ENCODE results near the gene BTBD17.

Gene BTBD17

DNA sequence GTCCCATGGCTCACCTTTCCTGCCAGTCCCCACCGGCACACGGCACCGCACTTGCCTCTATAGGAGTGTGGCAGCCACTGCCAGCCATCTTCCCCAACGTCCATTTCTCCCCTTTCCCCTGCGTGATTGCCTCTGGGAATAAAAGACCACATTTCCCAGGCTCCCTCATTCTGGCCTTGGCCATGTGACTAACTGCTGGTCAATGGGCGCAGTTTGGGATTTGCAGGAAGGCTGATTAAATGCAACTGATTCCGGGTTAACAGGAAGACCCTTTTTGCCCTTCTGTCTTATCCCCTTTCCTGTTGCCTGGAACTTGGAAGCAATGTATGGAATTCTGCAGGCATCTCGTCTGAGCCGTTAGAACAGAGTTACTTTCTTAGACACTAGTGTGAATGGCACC, 3.0 kb downstream of the BTBD17 start:
- DNase-seq (ENCODE audit: low read depth): no peak

DNA sequence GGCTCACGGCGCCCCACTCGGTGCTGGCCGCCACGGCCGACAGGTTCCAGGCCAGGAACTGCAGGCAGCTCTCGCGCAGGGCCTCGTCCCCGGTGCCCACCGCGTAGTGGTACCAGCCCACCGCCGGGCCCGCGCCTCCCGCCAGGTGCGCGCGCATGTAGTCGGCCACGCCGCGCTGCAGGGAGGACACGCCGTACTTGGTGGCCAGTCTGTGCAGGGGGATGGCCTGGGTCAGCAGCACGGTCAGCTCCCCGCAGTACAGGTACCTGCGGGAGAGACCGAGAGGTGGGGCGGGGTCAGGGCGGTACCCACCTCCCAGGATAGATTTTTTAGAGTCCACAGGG, 4.2 kb downstream of the BTBD17 start:
- no peak for DNase-seq (ENCODE audit: low read depth)

DNA sequence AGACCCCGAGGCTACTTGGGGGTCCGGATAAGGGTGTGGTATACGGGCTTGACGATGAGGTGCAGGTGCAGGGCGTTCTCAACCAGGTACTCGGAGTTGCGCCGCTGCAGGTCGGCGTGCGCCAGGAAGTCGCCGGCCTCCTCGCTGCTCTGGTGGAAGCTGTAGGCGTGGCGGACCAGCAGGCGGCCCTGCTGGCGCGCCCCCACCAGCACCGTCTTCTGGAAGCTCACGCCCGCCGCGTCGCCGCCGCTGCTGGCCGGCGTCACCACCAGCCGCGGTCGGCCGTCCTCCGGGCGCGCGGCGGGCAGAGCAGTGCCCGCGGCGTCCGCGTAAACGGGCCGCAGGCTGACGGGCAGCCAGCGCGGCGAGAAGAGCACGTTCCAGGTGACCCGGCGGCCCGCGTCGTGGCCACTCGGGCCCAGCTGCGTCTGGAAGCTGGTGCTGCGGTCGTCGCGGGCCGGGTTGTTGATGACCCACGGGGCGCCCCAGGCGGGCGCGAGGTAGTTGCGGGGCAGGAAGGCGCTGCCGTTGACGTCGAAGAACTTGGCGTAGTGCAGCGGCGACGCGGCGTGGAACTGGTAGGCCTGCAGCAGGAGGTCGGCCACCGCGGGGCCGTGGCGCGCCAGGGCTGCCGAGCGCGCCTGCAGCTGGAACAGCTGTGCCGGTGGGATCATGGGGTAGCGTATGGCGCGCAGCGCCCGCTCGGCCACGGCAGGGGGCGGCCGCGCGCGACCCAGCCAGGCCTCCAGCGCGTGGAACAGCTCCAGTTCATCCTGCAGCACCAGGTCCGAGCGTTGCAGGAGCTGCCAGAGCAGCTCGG, 4.8 kb downstream of the BTBD17 start:
- DNase-seq (ENCODE audit: low read depth): no peak

DNA sequence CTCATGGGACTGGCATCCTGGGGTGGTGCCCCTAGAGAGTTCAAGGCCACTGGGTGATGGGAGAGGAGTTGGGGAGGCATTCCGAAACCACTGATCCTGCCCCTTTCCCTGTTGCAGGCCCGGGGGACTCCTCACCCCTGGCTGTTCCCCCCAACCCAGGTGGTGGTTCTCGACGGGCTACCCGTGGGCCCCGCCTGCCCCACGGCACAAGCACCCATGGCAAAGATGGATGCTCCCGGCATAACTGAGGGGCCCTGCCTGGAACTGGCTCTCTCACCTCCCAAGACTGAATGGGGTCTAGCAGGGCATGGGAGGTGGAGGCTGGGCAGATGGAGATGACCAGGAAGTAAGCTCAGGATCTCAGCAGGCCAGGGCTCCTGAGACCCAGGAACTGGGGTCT, 6.6 kb downstream of the BTBD17 start:
- no peak for DNase-seq (ENCODE audit: low read depth)

DNA sequence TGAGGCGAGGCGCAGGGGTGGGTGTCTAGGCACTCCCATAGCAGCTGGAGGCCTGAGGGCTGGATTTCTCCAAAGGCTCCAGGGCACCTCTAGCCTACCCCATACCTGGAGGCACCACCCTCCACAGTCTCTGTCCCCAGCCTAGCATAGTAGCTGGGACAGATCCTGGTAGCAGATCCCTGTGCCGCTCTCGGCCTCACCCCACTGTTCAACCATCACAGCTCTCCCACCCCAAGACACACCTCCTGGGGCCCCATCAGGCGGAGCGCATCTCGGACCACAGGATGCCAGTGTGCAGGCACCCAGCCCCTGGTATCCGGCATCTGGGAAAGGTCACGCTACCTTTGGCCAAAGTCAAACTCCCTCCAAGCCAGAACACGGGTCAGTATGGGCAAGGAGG, 7.1 kb downstream of the BTBD17 start:
- no peak for DNase-seq (ENCODE audit: low read depth)

DNA sequence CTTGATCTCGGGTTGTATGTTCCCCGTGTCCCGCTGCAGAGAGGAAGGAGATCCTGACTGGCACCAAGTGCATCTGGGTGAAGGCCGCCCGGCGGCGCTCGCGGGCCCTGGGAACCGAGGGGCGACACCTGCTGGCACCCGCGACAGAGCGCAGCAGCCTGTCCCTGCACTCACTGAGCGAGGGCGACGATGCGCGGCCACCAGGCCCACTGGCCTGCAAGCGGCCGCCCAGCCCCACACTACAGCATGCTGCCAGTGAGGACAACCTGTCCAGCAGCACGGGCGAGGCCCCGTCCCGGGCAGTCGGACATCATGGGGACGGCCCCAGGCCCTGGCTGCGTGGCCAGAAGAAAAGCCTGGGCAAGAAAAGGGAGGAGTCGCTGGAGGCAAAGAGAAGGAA, 7.5 kb downstream of the BTBD17 start:
- DNase-seq (ENCODE audit: low read depth): peak; percentile 12

DNA sequence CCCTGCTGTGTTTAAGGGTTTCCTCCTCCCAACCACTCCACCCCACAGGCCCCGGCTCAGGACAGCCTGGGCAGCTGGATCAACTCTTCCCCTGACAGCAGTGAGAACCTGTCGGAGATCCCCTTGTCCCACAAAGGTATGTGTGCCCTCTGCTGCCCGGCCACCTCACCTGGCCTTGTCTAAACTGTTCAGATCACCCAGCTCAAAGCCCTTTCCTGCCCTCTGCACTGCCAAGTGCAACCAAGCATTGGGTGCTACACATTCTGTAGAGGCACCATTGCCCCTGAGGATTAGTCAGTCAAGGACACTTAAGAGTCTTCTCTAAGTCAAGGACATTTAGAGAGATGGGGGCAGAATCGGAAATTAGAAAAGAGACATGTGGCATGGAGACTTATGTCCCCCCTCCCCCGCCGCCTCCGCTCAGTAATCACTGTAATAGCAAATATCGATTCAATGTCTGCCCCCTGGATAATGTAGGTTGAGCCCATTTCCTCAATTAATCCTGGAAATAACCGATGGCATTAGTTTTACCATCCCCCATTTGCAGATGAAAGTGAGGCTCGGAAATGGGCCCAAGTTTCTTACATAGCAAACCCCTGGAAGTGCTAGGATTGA, 8.1 kb downstream of the BTBD17 start:
- DNase-seq (ENCODE audit: low read depth): no peak

DNA sequence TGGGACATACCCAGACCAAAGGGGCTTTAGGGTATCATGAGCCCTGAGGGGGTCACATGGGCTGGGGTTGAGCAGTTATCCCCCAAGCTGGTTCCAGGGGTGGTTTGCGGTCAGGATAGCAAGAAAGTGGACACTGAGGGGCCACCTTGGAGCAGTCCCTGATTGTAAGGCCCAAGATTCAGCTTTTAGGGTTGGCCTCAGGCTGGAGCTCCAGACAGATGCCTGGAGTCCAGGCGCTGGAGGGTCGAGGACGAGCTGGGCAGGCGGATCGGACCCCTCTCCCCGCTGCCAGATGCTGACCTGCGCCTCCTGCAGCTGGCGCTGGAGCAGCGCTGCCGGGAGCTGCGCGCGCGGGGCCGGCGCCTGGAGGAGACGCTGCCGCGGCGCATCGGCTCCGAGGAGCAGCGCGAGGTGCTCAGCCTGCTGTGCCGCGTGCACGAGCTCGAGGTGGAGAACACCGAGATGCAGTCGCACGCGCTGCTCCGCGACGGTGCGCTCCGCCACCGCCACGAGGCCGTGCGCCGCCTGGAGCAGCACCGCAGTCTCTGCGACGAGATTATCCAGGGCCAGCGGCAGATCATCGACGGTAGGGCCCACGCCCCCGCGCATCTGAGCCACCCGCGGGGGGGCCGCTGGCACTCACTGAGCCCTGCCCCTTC, 10.0 kb downstream of the BTBD17 start:
- DNase-seq (ENCODE audit: low read depth): no peak

DNA sequence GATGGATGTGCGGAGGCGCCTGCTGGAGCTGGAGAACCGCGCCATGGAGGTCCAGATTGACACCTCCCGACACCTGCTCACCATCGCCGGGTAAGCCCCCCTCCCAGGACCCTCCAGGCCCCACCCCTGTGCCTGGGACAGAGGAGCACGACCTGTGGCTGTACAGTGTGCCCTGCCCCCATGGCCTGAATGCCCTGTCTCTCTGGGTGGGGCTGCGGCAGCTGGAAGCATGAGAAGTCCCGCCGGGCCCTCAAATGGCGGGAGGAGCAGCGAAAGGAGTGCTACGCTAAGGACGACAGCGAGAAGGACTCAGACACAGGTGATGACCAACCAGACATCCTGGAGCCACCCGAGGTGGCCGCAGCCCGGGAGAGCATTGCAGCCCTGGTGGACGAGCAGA, 11.2 kb downstream of the BTBD17 start:
- DNase-seq (ENCODE audit: low read depth): no peak

DNA sequence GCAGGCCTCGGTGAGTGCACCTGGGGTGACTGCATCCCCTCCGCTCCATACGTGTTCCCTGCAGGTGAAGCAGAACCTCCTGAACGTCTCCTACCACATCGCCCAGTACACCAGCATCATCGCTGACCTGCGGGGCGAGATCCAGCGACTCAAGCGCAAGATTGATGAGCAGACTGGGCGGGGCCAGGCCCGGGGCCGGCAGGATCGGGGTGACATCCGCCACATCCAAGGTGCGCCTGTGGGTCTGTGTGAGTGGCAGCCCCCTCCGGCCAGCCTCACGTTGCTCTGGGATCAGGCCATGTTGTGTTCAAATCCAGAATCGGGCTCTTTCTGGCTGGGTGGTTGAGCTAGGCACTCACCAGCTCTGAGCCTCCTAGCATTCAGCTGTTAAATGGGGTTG, 12.5 kb downstream of the BTBD17 start:
- no peak for DNase-seq (ENCODE audit: low read depth)

DNA sequence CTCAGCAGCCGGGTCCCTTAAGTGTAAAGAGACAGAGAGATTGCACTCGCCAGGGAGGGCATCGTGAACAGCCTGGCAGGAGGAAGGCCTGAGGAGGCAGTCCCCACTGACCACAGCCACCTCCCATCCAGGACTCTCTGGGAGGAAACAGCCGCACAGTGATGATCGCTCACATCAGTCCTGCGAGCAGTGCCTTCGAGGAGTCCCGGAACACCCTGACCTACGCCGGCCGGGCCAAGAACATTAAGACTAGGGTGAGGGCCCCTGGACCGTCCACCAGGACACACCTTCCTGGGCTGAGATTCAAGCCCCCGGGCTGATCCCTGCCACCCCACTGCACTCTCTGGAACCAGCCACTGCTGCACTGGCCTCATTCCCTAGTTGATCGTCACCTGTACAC, 14.0 kb downstream of the BTBD17 start:
- DNase-seq (ENCODE audit: low read depth): no peak

DNA sequence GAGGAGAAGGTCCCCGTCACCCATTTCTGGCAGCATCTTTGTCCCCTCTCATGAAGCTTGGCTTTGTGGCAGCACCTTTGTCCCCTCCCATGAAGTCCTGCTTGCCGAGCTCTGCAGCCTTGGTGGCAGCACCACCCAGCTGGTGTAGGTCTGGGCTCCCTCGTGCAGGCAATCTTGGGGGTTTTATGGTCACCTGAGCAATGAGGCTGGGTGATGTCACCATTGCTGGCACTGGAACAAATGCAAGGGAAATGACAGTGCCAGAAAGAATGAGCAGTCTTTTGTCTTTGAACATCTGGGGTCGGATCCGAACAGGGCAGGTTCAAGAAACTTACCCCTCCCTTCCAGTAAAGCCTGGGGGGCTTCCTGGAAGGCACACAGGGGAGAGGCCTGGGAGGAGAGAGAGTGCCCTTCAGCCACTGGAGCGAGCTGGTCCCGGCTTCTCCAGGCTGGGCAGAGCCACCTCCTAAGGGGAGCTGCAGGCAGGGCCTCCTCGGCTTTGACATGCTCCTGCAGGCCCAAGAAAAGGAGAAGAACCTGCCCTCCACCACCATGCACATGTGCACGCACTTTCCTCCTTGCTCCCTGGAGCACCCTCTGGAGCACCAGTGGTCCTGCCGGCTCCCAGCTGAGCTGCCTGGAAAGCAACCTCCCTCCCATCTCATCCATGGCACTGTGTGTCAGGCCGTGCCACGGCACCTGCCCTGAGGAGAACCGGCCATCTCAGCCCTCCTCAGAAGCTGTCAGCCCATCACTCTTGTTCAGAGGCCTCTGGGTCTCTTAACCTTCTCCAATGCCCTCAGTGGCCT, 16.0 kb downstream of the BTBD17 start:
- no peak for DNase-seq (ENCODE audit: low read depth)

DNA sequence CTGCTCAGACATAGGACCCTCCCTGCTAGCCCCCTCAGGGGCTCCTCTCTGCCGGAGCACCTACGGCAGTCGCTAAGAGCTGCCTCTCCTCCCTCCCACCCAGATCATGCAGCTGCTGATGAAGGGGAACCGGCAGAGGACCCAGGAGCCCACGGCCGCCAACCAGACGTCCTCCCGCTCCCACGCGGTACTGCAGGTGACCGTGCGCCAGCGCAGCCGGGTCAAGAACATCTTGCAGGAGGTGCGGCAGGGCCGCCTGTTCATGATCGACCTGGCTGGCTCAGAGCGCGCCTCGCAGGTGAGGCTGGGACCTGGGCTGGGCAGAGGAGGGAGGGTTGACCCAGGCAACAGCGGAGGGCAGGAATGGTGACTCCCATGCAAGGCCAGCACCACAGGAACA, 17.0 kb downstream of the BTBD17 start:
- DNase-seq (ENCODE audit: low read depth): no peak

DNA sequence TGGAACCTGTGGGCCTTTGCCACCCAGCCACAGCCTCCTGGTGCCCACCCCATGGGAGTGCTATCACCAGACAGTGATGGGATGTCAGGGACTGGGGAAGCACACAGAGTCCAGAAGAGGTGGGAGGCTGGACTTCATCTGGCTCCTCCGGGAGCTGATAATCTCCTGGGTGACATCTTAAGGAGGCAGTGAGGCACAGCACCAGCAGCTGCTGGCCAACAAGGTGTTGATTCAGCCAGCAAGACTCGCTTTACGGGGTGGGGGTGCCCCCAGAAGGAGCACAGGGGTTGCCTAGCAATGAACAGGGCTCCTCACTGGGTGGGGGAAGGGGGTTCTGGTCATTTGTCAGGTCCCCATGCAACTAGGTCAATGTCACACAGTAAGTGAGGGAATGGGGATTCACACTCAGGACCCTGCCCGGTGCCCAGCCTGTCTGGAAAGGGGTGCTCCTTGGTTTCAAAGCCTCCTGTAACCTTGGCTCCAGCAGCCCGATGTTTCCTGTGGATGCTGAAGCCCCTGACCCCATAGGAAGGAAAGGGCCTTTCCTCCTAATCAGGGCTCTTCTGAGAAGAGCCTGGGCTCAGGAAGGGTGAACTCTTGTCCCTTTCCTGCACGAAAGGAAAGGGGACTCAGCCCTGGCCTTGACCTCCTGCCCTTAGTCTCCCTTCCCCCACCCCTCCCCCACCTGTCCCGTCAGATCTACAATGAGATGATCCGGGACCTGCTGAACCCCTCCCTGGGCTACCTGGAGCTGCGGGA, 18.0 kb downstream of the BTBD17 start:
- DNase-seq (ENCODE audit: low read depth): no peak

DNA sequence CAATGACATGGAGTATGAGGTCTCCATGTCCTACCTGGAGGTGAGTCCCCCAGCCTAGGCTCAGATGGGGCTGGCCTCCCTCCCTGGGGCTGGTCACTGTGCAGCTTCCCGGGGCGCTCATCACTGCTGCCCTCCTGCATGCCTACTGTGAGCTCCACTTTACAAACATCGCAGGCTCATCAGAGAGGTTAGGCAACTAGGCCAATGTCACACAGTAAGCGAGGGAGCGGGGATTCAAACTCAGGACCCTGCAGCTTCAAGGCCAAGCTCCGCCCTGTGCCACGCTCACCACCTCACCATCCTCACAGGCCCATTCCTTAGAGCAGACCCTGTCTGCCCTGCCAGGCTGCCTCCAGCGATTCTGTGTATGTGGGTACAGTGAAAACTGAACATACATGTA, 18.5 kb downstream of the BTBD17 start:
- DNase-seq (ENCODE audit: low read depth): no peak

DNA sequence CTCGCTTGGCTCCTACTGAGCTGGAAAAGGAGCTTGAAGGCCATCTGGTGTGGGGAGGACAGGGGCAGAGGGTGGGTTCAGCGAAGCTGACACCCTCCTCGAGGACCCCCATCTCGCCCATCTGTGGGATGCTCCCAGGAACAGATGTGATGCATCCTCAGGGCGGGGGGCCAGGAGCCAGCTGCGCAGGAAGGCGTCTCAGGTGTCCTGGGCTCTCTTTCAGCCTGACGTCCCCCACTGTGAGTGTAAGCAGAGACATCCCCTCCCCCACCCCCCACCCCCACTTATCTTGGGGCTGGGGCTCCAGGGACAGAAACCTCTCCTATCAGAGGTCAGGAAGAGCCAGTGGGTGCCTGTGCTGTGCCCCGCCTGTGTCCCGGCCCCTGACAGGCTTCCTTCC, 19.4 kb downstream of the BTBD17 start:
- no peak for DNase-seq (ENCODE audit: low read depth)

DNA sequence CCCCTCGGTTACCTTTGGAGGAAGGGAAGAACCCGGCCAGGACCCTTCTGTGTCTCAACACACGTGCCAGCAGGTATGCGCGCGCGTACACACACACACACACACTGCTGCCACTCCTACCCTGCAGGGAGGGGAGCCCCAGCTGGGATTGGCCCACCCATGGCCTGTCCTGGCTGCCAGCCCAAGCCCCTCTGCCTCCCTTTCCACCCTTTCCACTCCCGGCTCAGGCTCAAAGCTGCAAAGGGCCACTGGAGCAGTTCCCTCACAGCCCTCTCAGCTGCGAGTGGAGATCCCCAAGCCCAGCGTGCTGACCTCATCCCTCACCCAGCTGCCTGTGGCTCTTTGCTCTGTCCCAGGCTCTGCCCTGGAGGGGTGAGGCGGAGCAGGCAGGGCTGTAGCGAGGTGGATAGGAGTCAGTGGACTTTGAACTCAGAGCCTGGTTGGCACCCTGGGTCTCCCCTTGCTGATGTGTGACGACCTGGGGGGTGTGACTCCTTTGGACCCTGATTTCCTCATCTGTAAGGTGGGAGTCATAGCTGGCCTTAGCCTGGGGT, 21.1 kb downstream of the BTBD17 start:
- no peak for DNase-seq (ENCODE audit: low read depth)

DNA sequence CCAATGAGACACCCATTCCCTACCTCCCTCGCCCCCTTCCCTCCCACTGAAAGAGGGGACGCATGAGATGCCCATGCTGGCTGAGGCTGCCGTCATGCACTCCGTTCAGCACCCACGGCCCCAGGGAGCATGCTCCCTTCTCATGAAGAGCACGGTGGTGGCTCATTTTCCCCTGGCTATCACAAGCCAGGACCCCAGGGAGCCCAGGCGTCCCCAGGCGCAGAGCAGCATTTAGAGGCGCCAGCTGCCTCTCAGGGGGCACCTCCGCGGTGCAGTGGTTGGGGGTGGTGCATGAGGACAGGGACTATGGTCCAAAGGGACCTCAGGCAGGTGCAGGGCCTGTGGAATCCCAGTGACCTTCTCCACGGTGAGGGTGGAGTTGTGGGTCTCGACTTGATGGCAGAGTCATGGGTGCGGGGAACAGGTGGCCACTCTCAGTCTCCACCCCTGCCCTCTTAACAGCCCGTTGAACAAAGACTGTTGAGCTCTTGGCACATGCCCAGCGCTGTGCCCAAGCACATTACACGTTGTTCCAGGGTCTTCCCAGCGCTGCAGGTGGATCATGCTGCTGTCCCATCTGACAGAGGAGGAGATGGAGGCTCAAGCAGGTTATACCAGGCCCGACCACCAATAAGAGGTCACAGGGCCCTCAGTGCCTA, 22.0 kb downstream of the BTBD17 start:
- DNase-seq (ENCODE audit: low read depth): no peak

DNA sequence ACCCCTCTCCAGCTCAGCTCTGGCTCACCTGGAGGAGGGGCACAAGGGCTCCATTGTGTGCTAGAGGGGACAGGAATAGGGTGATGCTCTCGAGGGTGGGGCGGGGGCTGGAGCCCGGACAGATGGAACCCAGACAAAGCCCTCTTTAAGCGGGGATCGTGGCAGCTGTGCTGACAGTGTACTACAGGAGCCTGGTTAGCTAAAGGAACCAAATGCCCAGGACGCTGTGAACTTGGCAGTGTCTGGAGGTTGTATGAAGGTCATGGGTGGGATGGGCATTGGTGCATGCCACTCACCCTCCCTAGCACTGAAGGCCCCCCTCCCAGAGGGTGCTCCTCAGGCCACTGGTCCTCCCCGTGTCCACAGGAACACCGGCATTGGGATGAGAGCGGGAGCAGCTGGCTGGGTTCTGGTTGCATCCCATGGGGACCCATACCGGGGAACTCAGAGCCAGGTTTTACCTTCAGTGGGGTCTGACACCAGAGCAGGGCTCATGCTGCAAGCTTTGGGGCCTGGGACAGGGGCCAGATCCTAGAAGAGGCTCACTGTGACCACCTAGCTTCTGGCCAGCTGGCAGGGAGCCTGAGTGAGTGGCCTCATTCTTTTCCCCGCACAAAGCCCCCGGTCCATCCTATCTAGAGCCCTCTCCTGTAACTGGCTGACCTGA, 23.7 kb downstream of the BTBD17 start:
- no peak for DNase-seq (ENCODE audit: low read depth)

DNA sequence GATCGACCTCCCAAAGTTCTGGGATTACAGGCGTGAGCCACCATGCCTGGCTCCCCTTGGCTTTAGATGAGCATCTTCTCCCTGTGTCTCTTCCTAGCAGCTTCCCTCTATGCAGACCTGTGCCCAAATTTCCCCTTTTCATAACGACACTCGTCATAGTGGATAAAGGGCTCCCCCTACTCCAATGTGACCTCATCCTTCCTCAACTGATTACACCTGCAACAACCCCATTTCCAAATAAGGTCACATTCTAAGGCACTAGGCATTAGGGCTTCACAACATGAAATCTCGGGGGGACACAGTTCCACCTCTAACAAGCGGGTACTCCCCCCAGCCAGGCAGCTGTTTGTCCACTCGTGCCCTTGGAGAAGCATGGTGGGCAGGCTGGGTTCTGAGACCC, 25.4 kb downstream of the BTBD17 start:
- DNase-seq (ENCODE audit: low read depth): no peak
